Measurements from ENCODE around the gene SNAPIN. TPM values are rescaled to one million over a fixed set of nuclear protein-coding genes. Genes with fewer than 3 reads are reported as not detected.

Gene SNAPIN
- total and polyA plus RNA-seq, 4 donors, result 26.3 to 38.1 (median 33.6) TPM

GRCh38 chr1:153642161-153642560 is 16.3 kb upstream of the SNAPIN start:
- 89 to 93% methylated on average over 11 of the region's 11 CpGs for WGBS, 2 donors
- DNase-seq, result no peak
- Histone ChIP-seq H3K27ac (ENCODE audit: low read depth in 1 of 2, low read length in 1 of 2) (no peak overlapping the region), H3K9ac (ENCODE audit: insufficient read depth in 1 of 2, low read length in 2 of 2) (no peak overlapping the region), H3K4me3 (no peak overlapping the region), H3K9me3 (ENCODE audit: control insufficient read depth in 4 of 4, insufficient read depth in 3 of 4, low read length in 3 of 4) (no peaks in the 10 kb centered on the region), H3K27me3 (ENCODE audit: control insufficient read depth in 3 of 3, insufficient read depth in 3 of 3, low read length in 2 of 3) (no peaks in the 10 kb centered on the region), H3K4me1 (ENCODE audit: control insufficient read depth in 5 of 5, insufficient read depth in 5 of 5, low read length in 5 of 5) (peaks cover 0 to 11% (median 0%) of the 10 kb centered on the region in 5 donors), H3K36me3 (ENCODE audit: control insufficient read depth in 4 of 4, insufficient read depth in 4 of 4, low read length in 4 of 4) (peaks cover 46 to 67% (median 53%) of the 10 kb centered on the region in 4 donors)
- no peak for ATAC-seq (ENCODE audit: insufficient read depth, low FRiP score)
- TF ChIP-seq, protein P1, sequence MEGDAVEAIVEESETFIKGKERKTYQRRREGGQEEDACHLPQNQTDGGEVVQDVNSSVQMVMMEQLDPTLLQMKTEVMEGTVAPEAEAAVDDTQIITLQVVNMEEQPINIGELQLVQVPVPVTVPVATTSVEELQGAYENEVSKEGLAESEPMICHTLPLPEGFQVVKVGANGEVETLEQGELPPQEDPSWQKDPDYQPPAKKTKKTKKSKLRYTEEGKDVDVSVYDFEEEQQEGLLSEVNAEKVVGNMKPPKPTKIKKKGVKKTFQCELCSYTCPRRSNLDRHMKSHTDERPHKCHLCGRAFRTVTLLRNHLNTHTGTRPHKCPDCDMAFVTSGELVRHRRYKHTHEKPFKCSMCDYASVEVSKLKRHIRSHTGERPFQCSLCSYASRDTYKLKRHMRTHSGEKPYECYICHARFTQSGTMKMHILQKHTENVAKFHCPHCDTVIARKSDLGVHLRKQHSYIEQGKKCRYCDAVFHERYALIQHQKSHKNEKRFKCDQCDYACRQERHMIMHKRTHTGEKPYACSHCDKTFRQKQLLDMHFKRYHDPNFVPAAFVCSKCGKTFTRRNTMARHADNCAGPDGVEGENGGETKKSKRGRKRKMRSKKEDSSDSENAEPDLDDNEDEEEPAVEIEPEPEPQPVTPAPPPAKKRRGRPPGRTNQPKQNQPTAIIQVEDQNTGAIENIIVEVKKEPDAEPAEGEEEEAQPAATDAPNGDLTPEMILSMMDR (IDR thresholded peaks at IDR 0.05; ENCODE audit: control extremely low read depth, extremely low read depth), result no peak

GRCh38 chr1:153643100-153643499 is 15.4 kb upstream of the SNAPIN start:
- no peak overlapping the region for H3K4me3 ChIP-seq
- no peak for ATAC-seq (ENCODE audit: insufficient read depth, low FRiP score)
- TF ChIP-seq, protein P1 (IDR thresholded peaks at IDR 0.05; ENCODE audit: control extremely low read depth, extremely low read depth), result no peak

DNA sequence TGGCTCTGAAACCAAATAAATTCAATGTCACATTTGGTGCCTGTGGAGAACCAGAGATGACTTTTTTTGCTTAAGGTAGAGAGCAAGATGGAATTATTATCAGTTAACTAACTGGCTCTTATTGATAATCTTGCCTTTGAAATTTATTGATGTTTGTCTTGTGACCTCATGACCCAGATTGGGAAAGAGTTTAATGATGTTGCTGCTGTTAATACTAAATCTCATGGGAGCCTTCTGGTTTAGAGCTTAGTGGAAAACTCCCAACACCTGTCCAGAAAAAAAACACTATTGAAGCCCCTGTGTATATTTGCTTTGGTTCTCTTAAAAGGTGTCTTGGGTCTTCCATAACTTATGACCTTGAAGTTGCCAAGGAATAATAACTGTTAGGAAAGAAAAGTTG is 14.7 kb upstream of the SNAPIN start:
- no peak for ATAC-seq (ENCODE audit: insufficient read depth, low FRiP score)
- no peak for DNase-seq
- H3K9ac ChIP-seq (ENCODE audit: insufficient read depth in 1 of 2, low read length in 2 of 2), result no peak overlapping the region
- H3K36me3 ChIP-seq (ENCODE audit: control insufficient read depth in 4 of 4, insufficient read depth in 4 of 4, low read length in 4 of 4), result peaks cover 37 to 54% (median 44%) of the 10 kb centered on the region in 4 donors
- peaks cover 0 to 9% (median 0%) of the 10 kb centered on the region in 5 donors for H3K4me1 ChIP-seq (ENCODE audit: control insufficient read depth in 5 of 5, insufficient read depth in 5 of 5, low read length in 5 of 5)
- TF ChIP-seq, protein P1 (IDR thresholded peaks at IDR 0.05; ENCODE audit: control extremely low read depth, extremely low read depth), result no peak
- H3K27me3 ChIP-seq (ENCODE audit: control insufficient read depth in 3 of 3, insufficient read depth in 3 of 3, low read length in 2 of 3), result no peaks in the 10 kb centered on the region
- H3K9me3 ChIP-seq (ENCODE audit: control insufficient read depth in 4 of 4, insufficient read depth in 3 of 4, low read length in 3 of 4), result no peaks in the 10 kb centered on the region
- H3K27ac ChIP-seq (ENCODE audit: low read depth in 1 of 2, low read length in 1 of 2), result no peak overlapping the region
- no peak overlapping the region for H3K4me3 ChIP-seq

More at GRCh38 chr1:153643100-153643499, 15.4 kb upstream of the SNAPIN start:
- Histone ChIP-seq H3K9me3 (ENCODE audit: control insufficient read depth in 4 of 4, insufficient read depth in 3 of 4, low read length in 3 of 4) (no peaks in the 10 kb centered on the region), H3K36me3 (ENCODE audit: control insufficient read depth in 4 of 4, insufficient read depth in 4 of 4, low read length in 4 of 4) (peaks cover 43 to 59% (median 48%) of the 10 kb centered on the region in 4 donors), H3K27me3 (ENCODE audit: control insufficient read depth in 3 of 3, insufficient read depth in 3 of 3, low read length in 2 of 3) (no peaks in the 10 kb centered on the region), H3K9ac (ENCODE audit: insufficient read depth in 1 of 2, low read length in 2 of 2) (no peak overlapping the region), H3K27ac (ENCODE audit: low read depth in 1 of 2, low read length in 1 of 2) (no peak overlapping the region), H3K4me1 (ENCODE audit: control insufficient read depth in 5 of 5, insufficient read depth in 5 of 5, low read length in 5 of 5) (peaks cover 0 to 11% (median 0%) of the 10 kb centered on the region in 5 donors)
- WGBS, 2 donors, result 93 to 96% methylated on average over 11 of the region's 11 CpGs
- no peak for DNase-seq

Data from lung (tissue), 12 donors.